DND-41 (cell line): ENCODE measurements around the gene NEDD1.

Experiments
- CTCF ChIP-seq: IDR thresholded peaks from 2 replicates; pipeline ENCODE4 v1.5.1; 2012; ENCODE audit warnings: borderline replicate concordance, low read length, moderate library complexity, mild to moderate bottlenecking; ENCODE audit not compliant: poor library complexity, severe bottlenecking; ENCODE audit errors: extremely low read depth
- EZH2 ChIP-seq: IDR thresholded peaks from 3 replicates; pipeline ENCODE4 v1.6.1; 2012; ENCODE audit warnings: borderline replicate concordance, low read depth, mild to moderate bottlenecking, moderate library complexity, low read length, inconsistent platforms; ENCODE audit not compliant: severe bottlenecking

GRCh38 chr12:96879301-96879700 lies 27.8 kb upstream of the NEDD1 start:
- TF ChIP-seq CTCF (no peak), EZH2 (no peak)
